Superior temporal gyrus (tissue), 1 donor: Measurements from ENCODE around the gene MED16.
"Not testable (repeated sequence)": the region's sequence is repeated elsewhere in the genome, so short reads cannot be mapped to it uniquely, and the experiment has no call there.

Source experiments
- DNase-seq: peaks from one replicate; pipeline ENCODE4 v3.0.0-alpha.2; 2016; ENCODE audit errors: extremely low spot score

Gene MED16

DNA sequence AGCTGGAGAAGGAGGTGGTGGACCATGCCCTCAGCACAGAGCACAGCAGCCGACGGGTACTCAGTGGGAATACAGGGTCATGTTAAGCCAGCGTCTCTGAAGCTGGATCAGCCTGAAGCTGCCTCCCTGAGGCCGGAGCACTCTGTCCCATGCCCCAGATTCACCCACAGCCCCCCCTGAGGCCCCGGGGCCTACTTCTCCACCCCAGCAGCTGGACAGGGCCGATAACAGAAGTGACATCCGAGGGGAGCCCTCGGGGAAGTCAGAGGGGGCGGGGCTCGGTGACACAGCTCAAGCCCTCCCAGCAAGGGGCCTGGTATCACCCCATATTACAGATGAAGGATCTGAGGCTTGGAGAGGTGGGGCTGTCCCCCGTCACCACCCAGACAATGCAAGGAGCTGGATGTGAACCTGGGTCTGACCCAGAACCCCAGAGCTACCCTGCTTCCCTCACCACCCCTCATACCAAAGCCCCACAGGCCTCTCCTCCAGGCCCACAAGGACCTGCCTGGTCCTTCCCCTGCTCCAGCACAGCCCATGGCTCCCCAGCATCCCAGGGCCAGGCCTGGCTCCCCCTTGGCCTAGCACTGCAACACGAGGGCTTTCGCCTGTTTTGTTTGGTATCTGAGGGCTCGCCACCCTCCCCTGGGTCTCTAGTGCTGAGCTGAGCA is 14.3 kb upstream of the MED16 start:
- no peak for DNase-seq

DNA sequence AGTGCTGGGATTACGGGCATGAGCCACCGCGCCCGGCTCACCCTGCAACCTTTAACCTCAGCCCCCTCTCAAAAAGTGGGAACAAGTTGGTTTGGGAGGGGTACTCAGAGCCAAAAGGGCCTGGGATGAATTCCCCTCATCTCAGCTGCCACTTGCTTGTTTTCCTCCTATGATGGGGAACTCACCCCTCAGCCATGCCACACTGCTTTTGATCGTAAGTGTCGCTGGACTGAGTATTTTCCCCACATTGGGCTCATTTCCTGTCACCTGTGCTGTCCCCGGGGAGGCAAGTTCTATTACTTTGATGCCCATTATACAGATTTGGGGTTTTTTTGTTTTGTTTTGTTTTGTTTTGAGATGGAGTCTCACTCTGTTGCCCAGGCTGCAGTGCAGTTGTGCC is 13.5 kb upstream of the MED16 start:
- DNase-seq: no peak

GRCh38 chr19:904545-904944 is 11.6 kb upstream of the MED16 start:
- DNase-seq: no peak

- DNase-seq: no peak
Measured at GRCh38 chr19:903266-903797, 10.3 kb upstream of the MED16 start.

- DNase-seq: no peak
Measured at GRCh38 chr19:902446-903226, 9.6 kb upstream of the MED16 start.

DNA sequence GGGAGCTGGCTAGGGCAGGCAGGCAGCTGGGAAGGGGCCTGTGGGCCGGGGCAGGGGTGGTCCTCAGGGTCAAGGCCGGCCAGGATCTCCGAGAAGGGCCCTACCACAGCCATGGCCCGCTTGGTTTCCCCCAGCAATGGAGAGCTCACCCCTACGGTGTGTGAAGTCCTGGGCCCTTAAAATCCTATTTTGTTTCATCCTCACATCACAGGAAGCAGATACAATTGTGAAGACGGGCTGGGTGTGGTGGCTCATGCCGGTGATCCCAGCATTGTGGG is 9.0 kb upstream of the MED16 start:
- DNase-seq: no peak

GRCh38 chr19:901216-902092 is 8.5 kb upstream of the MED16 start:
- DNase-seq: no peak

- no peak for DNase-seq
Measured at GRCh38 chr19:900302-901111, 7.5 kb upstream of the MED16 start.

GRCh38 chr19:900043-900301 is 7.0 kb upstream of the MED16 start:
- no peak for DNase-seq

GRCh38 chr19:899336-900042 is 6.5 kb upstream of the MED16 start:
- no peak for DNase-seq

GRCh38 chr19:898663-899062 is 5.7 kb upstream of the MED16 start:
- DNase-seq: peak; percentile 54

GRCh38 chr19:897442-898039 is 4.6 kb upstream of the MED16 start:
- no peak for DNase-seq

DNA sequence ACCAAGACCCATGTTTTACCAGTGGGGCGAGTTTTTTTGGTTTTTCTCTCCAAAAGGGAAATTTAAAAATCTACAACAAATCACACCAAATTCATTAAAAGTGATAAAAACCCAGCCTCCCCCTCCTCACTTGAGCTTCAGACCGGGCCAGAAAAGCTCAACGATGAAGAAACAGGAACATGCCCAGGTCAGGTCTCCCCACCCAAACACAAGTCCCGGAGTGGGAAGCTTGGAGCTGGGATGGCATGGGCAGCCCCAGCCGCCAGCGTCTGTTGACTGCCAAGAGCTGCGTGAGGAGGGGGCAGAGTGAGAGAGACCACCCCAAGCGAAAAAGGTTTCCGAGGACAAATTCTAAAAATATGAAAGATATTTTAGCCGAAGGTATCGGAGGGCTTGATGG is 4.0 kb upstream of the MED16 start:
- no peak for DNase-seq

- DNase-seq: no peak
Measured at GRCh38 chr19:896434-896833, 3.4 kb upstream of the MED16 start.

- DNase-seq: no peak
Measured at GRCh38 chr19:892243-892893, 619 bp downstream of the MED16 start.

DNA sequence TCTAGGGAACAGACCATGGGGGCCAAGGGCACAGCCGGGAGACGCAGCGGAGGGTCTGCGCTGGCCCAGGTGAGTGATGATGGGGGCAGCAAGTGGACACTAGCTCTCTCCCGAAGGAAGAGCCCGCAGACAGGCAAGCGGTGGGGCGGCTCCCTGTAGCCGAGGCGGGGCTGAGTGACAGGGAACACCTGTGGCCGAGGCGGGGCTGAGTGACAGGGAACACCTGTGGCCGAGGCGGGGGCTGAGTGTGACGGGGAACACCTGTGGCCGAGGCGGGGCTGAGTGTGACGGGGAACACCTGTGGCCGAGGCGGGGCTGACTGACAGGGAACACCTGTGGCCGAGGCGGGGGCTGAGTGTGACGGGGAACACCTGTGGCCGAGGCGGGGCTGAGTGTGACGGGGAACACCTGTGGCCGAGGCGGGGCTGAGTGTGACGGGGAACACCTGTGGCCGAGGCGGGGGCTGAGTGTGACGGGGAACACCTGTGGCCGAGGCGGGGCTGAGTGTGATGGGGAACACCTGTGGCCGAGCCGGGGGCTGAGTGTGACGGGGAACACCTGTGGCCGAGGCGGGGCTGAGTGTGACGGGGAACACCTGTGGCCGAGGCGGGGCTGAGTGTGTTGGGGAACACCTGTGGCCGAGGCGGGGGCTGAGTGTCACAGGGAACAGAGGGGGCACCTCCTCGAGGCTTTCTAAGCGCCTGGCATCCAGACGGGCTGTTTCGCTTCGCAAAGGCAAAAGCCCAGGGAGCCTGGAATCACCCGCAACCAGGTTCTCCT is 1.4 kb downstream of the MED16 start:
- not testable (repeated sequence) for DNase-seq

GRCh38 chr19:890831-891230 is 2.2 kb downstream of the MED16 start:
- DNase-seq: no peak

DNA sequence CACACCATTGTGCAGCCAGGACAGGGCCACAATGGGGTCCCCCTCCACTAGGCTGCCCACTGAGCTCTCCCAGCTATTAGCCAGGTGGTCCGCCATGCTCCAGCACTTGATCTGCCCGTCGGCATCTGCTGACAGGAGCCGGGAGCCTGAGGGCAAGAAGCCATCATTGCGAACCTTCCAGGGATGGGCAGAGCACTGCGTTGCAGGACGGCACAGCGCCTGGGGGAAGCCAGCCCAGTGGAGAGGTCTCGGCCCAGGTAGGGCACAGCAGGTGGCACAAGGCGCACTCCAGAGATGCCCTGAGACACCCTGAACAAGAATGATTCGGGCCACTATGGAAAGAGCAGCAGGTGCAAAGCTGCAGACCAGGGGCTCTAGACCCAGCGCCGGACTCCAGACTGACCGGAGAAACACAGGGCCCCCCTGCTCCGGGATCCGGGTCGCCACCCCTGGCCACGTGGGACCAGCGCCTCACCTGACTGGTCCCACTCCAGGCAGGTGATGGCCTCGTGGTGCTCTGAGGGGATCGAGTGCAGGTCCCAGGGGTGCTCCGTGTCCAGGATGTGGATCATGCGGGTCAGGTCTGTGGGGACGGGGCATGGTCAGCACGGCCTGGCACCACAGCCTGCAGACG is 3.2 kb downstream of the MED16 start:
- DNase-seq: no peak
